ENCODE data around the gene GDF15.

GDF15 gene

DNA sequence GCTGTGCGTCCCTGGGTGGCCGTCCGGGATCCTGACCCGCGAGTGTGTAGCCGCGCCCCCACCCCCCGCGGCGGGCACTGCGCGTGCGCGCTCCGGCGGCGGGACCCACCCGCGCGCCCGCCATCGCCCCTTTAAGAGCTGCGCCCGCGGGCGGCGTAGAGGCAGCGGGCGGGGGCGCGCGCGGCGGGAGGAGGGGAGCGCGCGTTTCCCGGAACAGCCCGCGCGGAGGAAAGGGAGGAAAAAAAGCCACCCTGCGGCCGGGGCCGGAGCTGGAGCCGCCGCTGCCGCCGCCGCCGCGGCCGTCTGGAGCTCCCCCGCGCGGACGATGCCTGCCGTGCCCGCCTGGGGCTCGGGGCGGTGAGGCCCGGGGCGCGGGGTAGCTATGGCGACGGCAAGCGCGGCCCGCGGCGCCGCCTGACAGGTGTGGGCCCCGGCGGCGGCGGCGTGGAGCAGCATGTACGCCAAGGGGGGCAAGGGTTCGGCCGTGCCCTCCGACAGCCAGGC is 33.3 kb downstream of the GDF15 start, which contains the start of gene SSBP4:
TSS of gene SSBP4 (plus strand) at position 204 of the 504 bp plus-strand sequence. CDS start at position 455, 251 bp downstream.
- H3K9ac ChIP-seq (ENCODE audit: low read length) = peak within 1 kb of the TSS; percentile 52
- H3K36me3 ChIP-seq (ENCODE audit: control insufficient read depth, insufficient read depth, low read length) = no peaks in the 10 kb centered on the region
- H3K27ac ChIP-seq (ENCODE audit: low read depth, low read length) = peak within 1 kb of the TSS; percentile 91
- H3K4me3 ChIP-seq (ENCODE audit: low read length) = peak within 1 kb of the TSS; percentile 80
- peaks cover 10% of the 10 kb centered on the region for H3K27me3 ChIP-seq (ENCODE audit: control insufficient read depth, insufficient read depth, low read length)
- peaks cover 29% of the 10 kb centered on the region for H3K4me1 ChIP-seq (ENCODE audit: control insufficient read depth, insufficient read depth, low read length)

- peak overlapping the region; percentile 19 for H3K9ac ChIP-seq (ENCODE audit: low read length)
- H3K27ac ChIP-seq (ENCODE audit: low read depth, low read length) = peak overlapping the region; percentile 56
- H3K4me1 ChIP-seq (ENCODE audit: control insufficient read depth, insufficient read depth, low read length) = peaks cover 26% of the 10 kb centered on the region
Measured at GRCh38 chr19:18419699-18420460, 33.9 kb downstream of the GDF15 start.

DNA sequence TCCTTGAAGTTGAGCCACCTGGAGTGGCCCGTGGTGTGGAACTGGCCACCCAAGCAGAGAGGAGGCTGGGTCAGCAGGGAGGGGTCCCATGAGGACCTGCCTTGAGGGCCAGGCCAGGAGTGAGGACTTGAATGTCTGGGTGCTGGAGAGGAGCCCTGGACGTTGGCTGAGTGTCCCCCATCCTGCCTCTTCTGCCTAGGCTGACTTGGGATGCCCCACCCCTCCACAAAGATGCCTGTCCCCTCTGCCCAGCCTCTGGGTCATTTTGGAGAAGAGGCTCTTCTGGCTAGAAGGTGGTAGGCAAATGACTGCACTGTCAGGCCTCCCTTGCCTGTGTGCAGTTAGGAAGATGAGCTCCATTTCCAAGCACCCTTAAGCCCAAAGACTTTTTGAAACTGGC is 35.0 kb downstream of the GDF15 start:
- Histone ChIP-seq H3K4me3 (ENCODE audit: low read length) (peak overlapping the region; percentile 36), H3K27me3 (ENCODE audit: control insufficient read depth, insufficient read depth, low read length) (peaks cover 10% of the 10 kb centered on the region), H3K27ac (ENCODE audit: low read depth, low read length) (no peak overlapping the region), H3K36me3 (ENCODE audit: control insufficient read depth, insufficient read depth, low read length) (no peaks in the 10 kb centered on the region), H3K9ac (ENCODE audit: low read length) (no peak overlapping the region), H3K4me1 (ENCODE audit: control insufficient read depth, insufficient read depth, low read length) (peaks cover 28% of the 10 kb centered on the region)

More at GRCh38 chr19:18419699-18420460, 33.9 kb downstream of the GDF15 start:
- Histone ChIP-seq H3K27me3 (ENCODE audit: control insufficient read depth, insufficient read depth, low read length) (peaks cover 10% of the 10 kb centered on the region), H3K4me3 (ENCODE audit: low read length) (peak overlapping the region; percentile 69), H3K36me3 (ENCODE audit: control insufficient read depth, insufficient read depth, low read length) (no peaks in the 10 kb centered on the region)

GRCh38 chr19:18421371-18421959 is 35.5 kb downstream of the GDF15 start:
- Histone ChIP-seq H3K27me3 (ENCODE audit: control insufficient read depth, insufficient read depth, low read length) (peaks cover 7% of the 10 kb centered on the region), H3K36me3 (ENCODE audit: control insufficient read depth, insufficient read depth, low read length) (no peaks in the 10 kb centered on the region), H3K4me1 (ENCODE audit: control insufficient read depth, insufficient read depth, low read length) (peaks cover 31% of the 10 kb centered on the region), H3K9ac (ENCODE audit: low read length) (no peak overlapping the region), H3K4me3 (ENCODE audit: low read length) (no peak overlapping the region), H3K27ac (ENCODE audit: low read depth, low read length) (no peak overlapping the region)

GRCh38 chr19:18422530-18423191 is 36.7 kb downstream of the GDF15 start:
- H3K9ac ChIP-seq (ENCODE audit: low read length) = no peak overlapping the region
- no peak overlapping the region for H3K4me3 ChIP-seq (ENCODE audit: low read length)
- peaks cover 6% of the 10 kb centered on the region for H3K27me3 ChIP-seq (ENCODE audit: control insufficient read depth, insufficient read depth, low read length)
- H3K4me1 ChIP-seq (ENCODE audit: control insufficient read depth, insufficient read depth, low read length) = peaks cover 26% of the 10 kb centered on the region
- H3K36me3 ChIP-seq (ENCODE audit: control insufficient read depth, insufficient read depth, low read length) = no peaks in the 10 kb centered on the region
- no peak overlapping the region for H3K27ac ChIP-seq (ENCODE audit: low read depth, low read length)

DNA sequence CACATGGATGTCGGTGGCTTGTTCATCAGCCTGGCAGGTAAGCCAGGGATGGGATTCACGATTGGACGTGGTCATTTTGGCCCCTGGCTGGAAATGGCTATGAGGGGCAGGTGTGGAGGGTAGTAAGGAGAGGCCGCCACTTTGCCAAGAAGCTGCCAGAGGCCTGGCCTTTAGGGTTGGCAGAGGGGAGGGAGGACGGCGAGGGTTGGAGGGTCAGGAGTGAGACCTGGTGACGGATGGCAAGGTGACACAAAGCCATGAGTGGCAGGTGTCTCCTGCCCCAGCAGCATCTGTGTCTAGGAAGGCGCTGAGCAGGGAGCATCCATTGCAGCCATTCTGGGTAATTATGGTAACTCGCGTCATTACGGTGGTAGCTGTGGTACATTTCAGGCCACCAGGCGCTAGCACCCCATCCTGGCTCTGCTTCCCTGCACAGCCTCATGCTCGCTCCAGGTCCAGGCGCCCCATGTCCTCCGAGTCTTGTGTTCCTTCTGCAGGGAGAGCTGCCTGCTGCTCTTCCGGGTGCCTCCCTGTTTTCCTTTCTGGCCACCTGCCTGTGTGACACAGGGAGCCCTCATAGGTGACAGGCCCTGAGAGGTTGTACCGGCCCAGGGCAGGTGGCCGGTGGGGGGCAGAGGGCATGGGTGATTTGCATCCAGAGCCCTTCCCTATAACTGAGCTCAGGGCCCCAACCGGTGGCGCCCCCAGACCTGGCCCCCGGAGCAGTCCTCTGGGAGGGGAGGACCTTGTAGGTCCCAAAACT is 37.5 kb downstream of the GDF15 start:
- Histone ChIP-seq H3K4me3 (ENCODE audit: low read length) (no peak overlapping the region), H3K27me3 (ENCODE audit: control insufficient read depth, insufficient read depth, low read length) (peaks cover 4% of the 10 kb centered on the region), H3K9ac (ENCODE audit: low read length) (no peak overlapping the region), H3K27ac (ENCODE audit: low read depth, low read length) (no peak overlapping the region), H3K4me1 (ENCODE audit: control insufficient read depth, insufficient read depth, low read length) (peaks cover 23% of the 10 kb centered on the region), H3K36me3 (ENCODE audit: control insufficient read depth, insufficient read depth, low read length) (no peaks in the 10 kb centered on the region)

DNA sequence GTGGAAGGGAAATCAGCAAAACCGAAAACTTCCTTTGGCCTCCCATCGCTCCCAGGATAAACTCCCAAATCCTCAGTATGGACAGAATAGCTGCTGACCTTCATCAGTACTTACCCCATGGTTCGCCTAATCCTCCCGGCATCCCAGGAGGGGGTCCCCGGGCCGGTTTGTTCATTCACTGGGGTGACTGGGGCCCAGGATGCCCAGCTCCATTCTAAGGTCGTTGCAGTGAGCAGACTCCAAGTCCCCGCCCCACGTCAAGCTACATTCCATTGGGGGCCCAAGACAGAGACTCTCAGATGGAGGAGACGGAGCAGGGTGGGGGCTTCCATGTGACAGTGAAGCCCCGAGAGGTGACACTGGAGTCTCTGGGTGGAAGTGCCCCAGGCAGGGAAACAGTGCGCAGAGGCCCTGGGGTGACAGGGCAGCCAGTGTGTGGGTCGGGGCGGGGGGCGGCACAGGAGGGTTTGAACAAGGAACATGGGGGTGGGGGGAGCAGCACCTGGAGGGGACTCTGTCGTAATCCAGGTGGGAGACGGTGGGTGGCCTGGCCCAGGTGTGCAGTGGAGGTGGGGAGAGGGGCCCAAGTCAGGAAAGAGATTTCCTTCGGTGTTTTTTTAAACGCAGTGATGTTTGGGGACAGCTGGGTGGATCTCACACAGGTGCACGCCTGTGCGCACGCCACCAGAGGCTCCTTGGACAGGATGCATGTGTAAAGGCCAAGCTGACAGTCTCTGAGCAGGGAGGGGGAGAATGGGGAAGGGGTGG is 38.3 kb downstream of the GDF15 start:
- Histone ChIP-seq H3K4me1 (ENCODE audit: control insufficient read depth, insufficient read depth, low read length) (peaks cover 21% of the 10 kb centered on the region), H3K36me3 (ENCODE audit: control insufficient read depth, insufficient read depth, low read length) (no peaks in the 10 kb centered on the region), H3K27ac (ENCODE audit: low read depth, low read length) (no peak overlapping the region)

GRCh38 chr19:18424890-18425514 is 39.0 kb downstream of the GDF15 start:
- Histone ChIP-seq H3K9ac (ENCODE audit: low read length) (no peak overlapping the region), H3K27me3 (ENCODE audit: control insufficient read depth, insufficient read depth, low read length) (no peaks in the 10 kb centered on the region), H3K27ac (ENCODE audit: low read depth, low read length) (no peak overlapping the region), H3K4me3 (ENCODE audit: low read length) (no peak overlapping the region), H3K36me3 (ENCODE audit: control insufficient read depth, insufficient read depth, low read length) (no peaks in the 10 kb centered on the region), H3K4me1 (ENCODE audit: control insufficient read depth, insufficient read depth, low read length) (peaks cover 21% of the 10 kb centered on the region)

More for the DNA sequence above, 38.3 kb downstream of the GDF15 start:
- no peaks in the 10 kb centered on the region for H3K27me3 ChIP-seq (ENCODE audit: control insufficient read depth, insufficient read depth, low read length)
- H3K9ac ChIP-seq (ENCODE audit: low read length) = no peak overlapping the region
- H3K4me3 ChIP-seq (ENCODE audit: low read length) = no peak overlapping the region

DNA sequence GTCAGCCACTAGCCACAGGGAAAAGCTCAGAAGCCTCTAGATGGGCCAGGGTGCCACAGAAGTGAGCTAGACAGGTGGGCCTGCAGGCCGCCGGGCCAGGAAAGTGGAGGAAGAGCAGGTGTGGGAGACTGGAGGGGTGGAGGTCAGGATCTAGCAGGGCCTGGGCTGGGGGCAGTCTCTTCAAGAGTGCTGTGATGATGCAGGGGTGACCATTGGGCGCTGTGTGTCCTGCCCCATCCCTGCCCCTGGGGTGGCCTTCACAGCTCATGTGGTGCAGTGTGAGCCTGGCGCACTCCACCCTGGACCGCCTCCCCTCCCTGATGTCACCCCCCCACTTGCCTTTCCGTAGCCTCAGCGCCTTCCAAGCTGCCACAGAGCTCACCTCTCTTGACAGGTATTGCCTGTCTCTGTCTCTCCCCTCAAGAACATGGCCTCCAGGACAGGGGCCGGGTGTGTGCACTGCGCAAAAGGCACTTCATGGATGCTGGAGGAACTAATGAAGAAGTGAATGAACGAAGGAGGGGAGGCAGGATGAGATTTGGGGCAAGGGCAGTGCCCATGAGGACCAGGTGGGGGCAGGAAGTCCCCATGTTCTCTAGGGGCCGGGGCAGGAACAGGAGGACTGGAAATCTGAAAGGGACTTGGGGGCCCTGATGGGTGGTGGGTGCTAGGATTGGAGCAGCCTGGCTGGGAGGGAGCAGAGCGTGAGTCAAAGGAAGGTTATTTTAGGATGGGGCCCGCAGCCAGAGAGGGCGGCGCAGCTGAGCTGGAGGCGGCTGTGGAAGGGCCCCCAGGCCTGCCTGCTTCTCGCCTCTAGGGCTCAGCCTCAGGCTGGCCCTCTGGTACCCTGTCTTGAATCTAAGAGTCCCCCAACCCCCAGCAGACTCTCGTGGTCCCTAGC is 39.8 kb downstream of the GDF15 start:
- Histone ChIP-seq H3K27ac (ENCODE audit: low read depth, low read length) (peak overlapping the region; percentile 73), H3K36me3 (ENCODE audit: control insufficient read depth, insufficient read depth, low read length) (no peaks in the 10 kb centered on the region), H3K27me3 (ENCODE audit: control insufficient read depth, insufficient read depth, low read length) (no peaks in the 10 kb centered on the region), H3K9ac (ENCODE audit: low read length) (no peak overlapping the region), H3K4me1 (ENCODE audit: control insufficient read depth, insufficient read depth, low read length) (peaks cover 18% of the 10 kb centered on the region), H3K4me3 (ENCODE audit: low read length) (peak overlapping the region; percentile 27)

GRCh38 chr19:18426416-18426767 is 40.4 kb downstream of the GDF15 start:
- Histone ChIP-seq H3K4me1 (ENCODE audit: control insufficient read depth, insufficient read depth, low read length) (peaks cover 18% of the 10 kb centered on the region), H3K36me3 (ENCODE audit: control insufficient read depth, insufficient read depth, low read length) (no peaks in the 10 kb centered on the region), H3K9ac (ENCODE audit: low read length) (no peak overlapping the region), H3K4me3 (ENCODE audit: low read length) (no peak overlapping the region), H3K27ac (ENCODE audit: low read depth, low read length) (peak overlapping the region; percentile 73), H3K27me3 (ENCODE audit: control insufficient read depth, insufficient read depth, low read length) (no peaks in the 10 kb centered on the region)

All from rectal smooth muscle tissue (tissue), 1 donor.